Stimulated activated effector memory CD8-positive, alpha-beta T cell treated with anti-CD3 and anti-CD28 coated beads, Interleukin-12 subunit alpha, Interleukin-12 subunit beta, amount 100 ng/mL, for 72 hours (primary cell): ENCODE measurements around the gene GALNT2.

Source experiments
- ATAC-seq: fragments of 150-1000 bp; cut with Tn5 transposase; 2 replicates; pipeline ENCODE4 v1.10.0; 2021
- DNase-seq, 2 donors: peaks; one replicate each; pipeline ENCODE4 v3.0.0; 2021 to 2022; ENCODE audit warnings: low spot score in 2 of 2
- H3K27ac Mint-ChIP-seq: one replicate; pipeline ENCODE4 v1.8.0; 2022; ENCODE audit warnings: mild to moderate bottlenecking, mixed read lengths
- H3K36me3 Mint-ChIP-seq: one replicate; pipeline ENCODE4 v1.8.0; 2022; ENCODE audit warnings: mild to moderate bottlenecking, mixed read lengths
- H3K4me1 Mint-ChIP-seq: one replicate; pipeline ENCODE4 v1.8.0; 2022; ENCODE audit warnings: mixed read lengths
- H3K4me3 Mint-ChIP-seq: one replicate; pipeline ENCODE4 v1.8.0; 2022; ENCODE audit warnings: mild to moderate bottlenecking, mixed read lengths
- H3K9me3 Mint-ChIP-seq: one replicate; pipeline ENCODE4 v1.8.0; 2022; ENCODE audit warnings: mixed read lengths

Gene GALNT2

DNA sequence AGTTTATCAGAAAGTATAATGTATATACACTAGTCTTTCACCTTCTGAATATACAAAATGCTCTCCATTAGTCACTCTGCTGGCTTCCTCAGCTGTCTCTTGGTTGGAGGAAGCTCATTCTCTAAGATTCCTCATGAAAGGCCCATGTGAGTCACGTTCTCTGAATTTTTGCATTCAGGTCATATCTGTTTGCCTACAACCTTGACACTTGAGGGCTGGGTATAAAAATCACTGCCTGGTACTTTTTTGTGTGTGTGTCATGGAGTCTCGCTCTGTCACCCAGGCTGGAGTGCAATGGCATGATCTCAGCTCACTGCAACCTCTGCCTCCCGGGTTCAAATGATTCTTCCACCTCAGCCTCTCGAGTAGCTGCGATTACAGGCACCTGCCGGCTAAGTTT is 2.8 kb upstream of the GALNT2 start:
- DNase-seq = no peak
- H3K4me3 Mint-ChIP-seq = no peak overlapping the region

GRCh38 chr1:230065161-230065560 is 1.9 kb upstream of the GALNT2 start:
- H3K27ac Mint-ChIP-seq = no peak overlapping the region
- DNase-seq = no peak
- no peaks in the 10 kb centered on the region for H3K36me3 Mint-ChIP-seq
- H3K4me1 Mint-ChIP-seq = peaks cover 18% of the 10 kb centered on the region
- no peak overlapping the region for H3K4me3 Mint-ChIP-seq
- ATAC-seq = no peak
- no peaks in the 10 kb centered on the region for H3K9me3 Mint-ChIP-seq

More for the DNA sequence above, 2.8 kb upstream of the GALNT2 start:
- Mint-ChIP-seq H3K9me3 (no peaks in the 10 kb centered on the region), H3K4me1 (peaks cover 13% of the 10 kb centered on the region), H3K36me3 (no peaks in the 10 kb centered on the region), H3K27ac (no peak overlapping the region)
- ATAC-seq = no peak

DNA sequence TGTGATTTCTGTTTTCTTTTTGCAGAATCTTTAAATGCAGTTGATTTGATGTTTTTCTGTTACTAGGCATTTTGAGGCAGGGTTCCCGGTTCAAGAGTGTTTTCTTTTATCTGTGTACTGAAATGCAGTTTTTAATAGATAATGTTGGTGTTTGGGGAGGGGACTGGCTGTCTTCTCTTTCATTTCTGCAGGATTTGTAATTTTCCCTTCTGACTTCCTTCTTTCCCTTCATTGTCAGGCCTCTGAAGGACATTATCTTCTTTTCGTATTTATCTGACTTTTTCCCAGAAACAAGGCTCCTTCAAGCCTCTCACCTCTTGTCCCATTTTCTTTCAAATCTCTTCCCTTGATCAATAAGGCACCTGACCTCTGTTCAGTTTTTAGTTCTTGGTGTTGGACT is 1.5 kb upstream of the GALNT2 start:
- Mint-ChIP-seq H3K36me3 (no peaks in the 10 kb centered on the region), H3K9me3 (no peaks in the 10 kb centered on the region), H3K4me1 (peaks cover 22% of the 10 kb centered on the region), H3K27ac (no peak overlapping the region), H3K4me3 (no peak overlapping the region)
- ATAC-seq (no peak), DNase-seq (no peak)

DNA sequence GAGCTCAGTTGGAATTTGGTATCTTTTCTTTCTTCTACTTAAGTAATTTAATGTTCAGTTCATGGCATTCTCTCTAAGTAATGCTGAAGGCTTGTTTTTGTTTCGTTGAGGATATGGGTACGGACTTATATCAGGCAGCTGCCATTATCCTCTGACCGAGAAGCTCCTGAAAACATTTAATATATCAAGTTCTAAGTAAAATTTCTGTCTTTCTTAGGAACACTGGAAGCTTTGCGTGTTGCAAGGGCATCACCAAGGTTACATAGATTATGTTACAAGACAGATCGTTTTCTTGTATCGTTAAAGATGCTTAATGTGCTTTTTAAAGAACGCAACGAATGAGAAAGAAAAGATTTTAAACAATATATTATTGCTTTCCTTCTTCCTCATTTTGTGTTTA is 1.0 kb upstream of the GALNT2 start:
- ATAC-seq (no peak), DNase-seq (no peak)
- H3K27ac Mint-ChIP-seq = peak overlapping the region; percentile 72
- H3K9me3 Mint-ChIP-seq = no peaks in the 10 kb centered on the region
- H3K4me1 Mint-ChIP-seq = peaks cover 24% of the 10 kb centered on the region
- H3K4me3 Mint-ChIP-seq = peak overlapping the region; percentile 80
- no peaks in the 10 kb centered on the region for H3K36me3 Mint-ChIP-seq

GRCh38 chr1:230067419-230067870 is 407 bp downstream of the GALNT2 start:
- no peaks in the 10 kb centered on the region for H3K36me3 Mint-ChIP-seq
- H3K4me3 Mint-ChIP-seq = peak overlapping the region; percentile 80
- DNase-seq = peak in 1 of 2 donors; percentile 69
- peaks cover 35% of the 10 kb centered on the region for H3K4me1 Mint-ChIP-seq
- H3K27ac Mint-ChIP-seq = peak overlapping the region; percentile 82
- H3K9me3 Mint-ChIP-seq = no peaks in the 10 kb centered on the region
- ATAC-seq = peak; percentile 42

DNA sequence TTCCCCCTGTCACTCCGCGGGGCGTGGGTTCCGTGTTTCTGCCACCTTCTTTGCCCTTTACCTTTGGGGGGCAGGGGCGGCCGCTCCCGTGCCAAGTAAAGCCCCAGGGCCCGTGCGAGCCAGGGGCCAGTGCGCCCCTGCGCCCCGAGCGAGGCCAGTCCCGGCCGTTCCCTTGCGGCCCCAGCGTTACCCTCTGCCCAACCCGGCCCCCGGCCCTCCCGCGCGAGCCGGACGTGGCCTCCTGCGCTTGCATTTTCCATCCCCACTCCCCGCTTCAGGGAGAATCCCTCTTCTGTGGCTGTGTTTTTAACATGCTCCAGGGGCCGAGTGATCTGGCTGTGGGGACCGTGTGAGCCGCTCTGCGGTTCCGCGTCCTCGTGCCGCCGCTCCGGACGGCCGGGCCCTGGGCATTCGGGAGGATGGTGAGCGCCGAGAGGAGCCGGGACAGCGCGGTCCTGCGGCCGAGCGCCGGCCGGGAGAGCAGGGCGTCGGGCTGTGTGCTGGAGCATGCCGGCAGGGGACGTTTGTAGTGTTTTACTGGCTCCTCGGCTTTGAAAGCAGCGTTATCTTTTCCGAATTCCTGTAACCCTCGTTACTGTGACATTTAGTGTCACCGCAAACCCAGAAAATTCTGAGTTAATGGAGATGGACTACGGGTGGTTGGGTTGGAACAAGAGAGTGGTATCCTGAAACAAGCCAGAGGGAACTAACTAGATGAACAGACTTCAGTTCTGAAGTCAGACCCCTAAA is 1.0 kb downstream of the GALNT2 start:
- ATAC-seq (no peak), DNase-seq (peak; percentile 22 to 69)
- peak overlapping the region; percentile 82 for H3K27ac Mint-ChIP-seq
- H3K36me3 Mint-ChIP-seq = no peaks in the 10 kb centered on the region
- H3K9me3 Mint-ChIP-seq = no peaks in the 10 kb centered on the region
- H3K4me3 Mint-ChIP-seq = peak overlapping the region; percentile 80
- H3K4me1 Mint-ChIP-seq = peaks cover 41% of the 10 kb centered on the region

DNA sequence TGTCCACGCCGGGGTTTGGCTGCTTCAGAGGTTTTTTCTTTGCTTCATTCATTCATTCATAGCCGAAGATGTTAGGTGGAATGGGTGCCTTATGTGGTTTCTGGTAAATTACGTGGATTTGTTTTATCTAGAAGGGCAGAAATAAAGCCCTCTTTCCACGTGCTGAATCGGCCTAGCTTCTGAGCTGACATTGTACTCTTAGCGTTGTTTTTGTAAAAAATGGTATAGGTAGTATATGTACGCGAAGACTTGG is 1.5 kb downstream of the GALNT2 start:
- H3K9me3 Mint-ChIP-seq = no peaks in the 10 kb centered on the region
- no peaks in the 10 kb centered on the region for H3K36me3 Mint-ChIP-seq
- ATAC-seq = no peak
- H3K4me1 Mint-ChIP-seq = peaks cover 46% of the 10 kb centered on the region
- no peak for DNase-seq
- H3K27ac Mint-ChIP-seq = peak overlapping the region; percentile 82
- peak overlapping the region; percentile 80 for H3K4me3 Mint-ChIP-seq

- Mint-ChIP-seq H3K36me3 (no peaks in the 10 kb centered on the region), H3K27ac (peak overlapping the region; percentile 82), H3K4me3 (peak overlapping the region; percentile 80), H3K4me1 (peaks cover 48% of the 10 kb centered on the region), H3K9me3 (no peaks in the 10 kb centered on the region)
- ATAC-seq (no peak), DNase-seq (no peak)
Observed at GRCh38 chr1:230068952-230069684, 2.1 kb downstream of the GALNT2 start.

DNA sequence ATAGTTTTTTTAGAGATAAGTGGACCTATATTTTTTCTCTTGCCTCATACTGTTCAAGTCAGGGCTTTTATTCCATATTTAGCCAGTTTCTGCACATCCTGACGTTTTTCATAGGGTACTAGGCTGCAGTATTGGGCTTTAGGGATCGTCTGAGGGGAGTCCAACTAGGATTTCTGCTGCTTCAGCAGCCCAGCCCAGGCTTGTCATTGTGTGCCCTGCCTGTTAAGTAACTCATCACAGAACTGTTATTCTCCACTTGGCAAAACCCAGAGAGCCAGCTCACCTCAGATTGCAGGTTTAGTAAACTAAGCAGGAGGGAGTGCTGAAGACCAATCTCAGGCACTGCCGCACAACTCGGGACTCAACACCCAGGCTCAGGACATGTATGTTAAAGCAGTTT is 2.8 kb downstream of the GALNT2 start:
- no peak for DNase-seq
- Mint-ChIP-seq H3K4me1 (peaks cover 48% of the 10 kb centered on the region), H3K9me3 (no peaks in the 10 kb centered on the region), H3K27ac (no peak overlapping the region), H3K36me3 (no peaks in the 10 kb centered on the region), H3K4me3 (peak overlapping the region; percentile 80)
- no peak for ATAC-seq

- no peak for ATAC-seq
- Mint-ChIP-seq H3K9me3 (no peaks in the 10 kb centered on the region), H3K36me3 (no peaks in the 10 kb centered on the region), H3K4me1 (peaks cover 54% of the 10 kb centered on the region), H3K4me3 (no peak overlapping the region), H3K27ac (no peak overlapping the region)
- DNase-seq = no peak
Observed at GRCh38 chr1:230070321-230071208, 3.5 kb downstream of the GALNT2 start.

DNA sequence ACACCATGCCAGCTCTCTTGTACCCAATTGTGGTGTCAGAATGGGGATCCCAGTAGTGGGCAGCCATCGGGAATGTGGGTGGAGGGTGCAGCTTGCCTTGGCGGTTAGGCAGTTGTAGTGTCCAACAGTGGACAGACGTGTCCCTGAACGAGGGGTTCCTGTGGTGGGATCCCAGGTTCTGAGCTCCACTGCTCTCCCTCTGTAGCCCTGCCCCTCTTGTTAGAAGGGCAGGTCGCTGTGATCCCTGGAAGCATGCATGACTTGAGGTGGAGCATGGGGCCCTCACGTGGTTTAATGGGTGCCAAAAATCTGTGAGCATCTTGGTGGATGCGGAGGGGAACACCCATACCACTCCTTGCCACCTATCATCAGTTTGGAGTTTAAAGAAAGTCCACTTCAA is 4.3 kb downstream of the GALNT2 start:
- H3K27ac Mint-ChIP-seq = no peak overlapping the region
- peaks cover 61% of the 10 kb centered on the region for H3K4me1 Mint-ChIP-seq
- H3K9me3 Mint-ChIP-seq = no peaks in the 10 kb centered on the region

DNA sequence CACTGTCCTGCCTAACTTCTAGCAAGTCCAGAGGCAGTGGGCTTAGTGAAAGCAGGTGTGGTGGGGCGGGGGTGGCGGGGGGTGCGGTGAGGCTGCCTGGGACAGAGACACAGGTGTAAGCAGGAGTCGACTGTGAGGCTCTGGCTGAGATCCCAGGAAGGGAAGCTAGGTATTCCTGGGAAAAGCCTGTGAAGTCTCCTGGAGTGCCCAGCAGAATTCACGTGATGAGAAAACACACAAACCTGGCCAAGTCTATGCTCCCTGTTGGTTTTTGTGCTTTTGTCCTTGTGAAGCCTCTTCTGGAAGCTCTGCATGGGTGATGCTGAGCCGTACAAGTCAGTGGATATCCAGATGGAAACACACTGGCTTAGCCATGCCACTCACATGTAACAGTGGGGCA is 5.3 kb downstream of the GALNT2 start:
- DNase-seq (no peak), ATAC-seq (no peak)
- Mint-ChIP-seq H3K4me1 (peaks cover 71% of the 10 kb centered on the region), H3K36me3 (peaks cover 5% of the 10 kb centered on the region), H3K4me3 (no peak overlapping the region), H3K27ac (no peak overlapping the region), H3K9me3 (no peaks in the 10 kb centered on the region)

More for the DNA sequence above, 4.3 kb downstream of the GALNT2 start:
- DNase-seq (no peak), ATAC-seq (no peak)
- Mint-ChIP-seq H3K36me3 (no peaks in the 10 kb centered on the region), H3K4me3 (no peak overlapping the region)

DNA sequence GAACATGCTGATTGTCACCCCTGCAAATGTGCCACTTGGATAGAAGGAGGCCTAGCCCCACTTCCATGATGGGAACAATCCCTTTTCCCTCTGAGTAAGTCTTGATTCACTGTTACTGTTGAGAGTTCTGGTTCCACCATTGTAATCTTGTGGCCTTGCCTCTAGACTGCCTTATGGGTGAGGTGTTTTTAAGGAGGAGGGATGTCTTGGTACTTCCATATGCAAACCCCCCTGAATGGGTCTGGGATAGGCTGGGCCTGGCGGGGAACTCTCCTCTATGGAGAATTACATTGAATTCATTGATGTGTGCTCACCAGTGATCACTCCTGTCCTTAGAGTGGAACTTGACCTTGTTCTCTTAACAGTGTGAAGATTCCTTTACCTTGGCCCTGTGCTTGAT is 5.8 kb downstream of the GALNT2 start:
- Mint-ChIP-seq H3K27ac (no peak overlapping the region), H3K4me3 (no peak overlapping the region), H3K4me1 (peaks cover 74% of the 10 kb centered on the region), H3K36me3 (peaks cover 7% of the 10 kb centered on the region), H3K9me3 (no peaks in the 10 kb centered on the region)
- DNase-seq (no peak), ATAC-seq (no peak)

DNA sequence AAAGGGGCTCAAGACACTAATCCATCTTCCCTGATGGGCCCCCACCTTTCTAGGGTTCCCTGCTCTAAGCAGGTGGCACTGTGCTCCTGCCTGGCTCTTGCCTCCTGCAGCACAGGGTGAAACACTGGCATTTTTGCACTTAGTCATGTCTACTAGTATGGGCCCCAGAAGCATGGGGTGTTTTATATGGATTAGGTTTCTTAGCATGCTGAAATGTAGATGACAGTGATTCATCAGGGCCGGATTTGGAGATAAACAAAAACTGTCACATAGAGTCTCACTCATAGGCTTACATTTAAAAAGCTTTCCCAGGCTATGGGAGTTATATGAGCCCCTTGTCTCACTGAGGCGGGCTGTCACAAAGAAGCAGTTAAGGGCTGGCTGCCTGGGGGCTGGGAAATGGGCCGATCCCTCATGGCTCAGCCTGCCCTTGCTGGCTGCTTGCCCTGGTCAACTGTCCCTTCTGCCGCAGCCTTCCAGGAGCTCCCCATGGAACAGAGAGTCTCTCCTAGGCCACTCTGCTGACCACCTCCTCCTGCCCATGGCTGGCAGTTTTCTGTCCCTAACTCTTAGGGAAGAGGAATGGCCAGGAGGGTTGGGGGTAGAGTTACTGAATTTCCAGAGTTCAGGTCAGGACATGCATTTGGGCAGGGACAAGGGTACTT is 6.5 kb downstream of the GALNT2 start:
- Mint-ChIP-seq H3K4me3 (no peak overlapping the region), H3K4me1 (peaks cover 68% of the 10 kb centered on the region), H3K36me3 (peaks cover 7% of the 10 kb centered on the region), H3K9me3 (no peaks in the 10 kb centered on the region), H3K27ac (no peak overlapping the region)
- DNase-seq (no peak), ATAC-seq (peak; percentile 65)

DNA sequence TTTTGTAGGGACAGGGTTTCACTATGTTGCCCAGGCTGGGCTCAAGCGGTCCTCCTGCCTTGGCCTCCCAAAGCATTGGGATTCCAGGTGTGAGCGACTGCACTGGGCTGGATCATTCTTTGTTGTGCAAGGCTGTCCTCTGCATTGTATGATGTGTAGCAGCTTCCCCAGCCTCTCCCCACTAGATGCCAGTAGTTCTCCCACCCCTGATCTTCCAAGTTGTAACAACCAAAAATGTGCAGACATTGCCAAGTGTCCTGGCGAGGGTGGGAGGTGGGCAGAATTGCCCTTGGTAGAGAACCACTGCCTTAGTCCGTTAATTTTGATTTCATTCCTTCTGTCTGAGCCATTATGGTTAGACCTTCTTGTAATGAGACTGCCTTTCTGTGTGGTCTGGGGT is 7.2 kb downstream of the GALNT2 start:
- peaks cover 61% of the 10 kb centered on the region for H3K4me1 Mint-ChIP-seq
- H3K4me3 Mint-ChIP-seq = no peak overlapping the region
- DNase-seq = no peak
- H3K36me3 Mint-ChIP-seq = peaks cover 7% of the 10 kb centered on the region
- H3K9me3 Mint-ChIP-seq = no peaks in the 10 kb centered on the region
- H3K27ac Mint-ChIP-seq = no peak overlapping the region
- ATAC-seq = no peak
